Measurements from ENCODE around the gene OR10K1.

The OR10K1 gene

GRCh38 chr1:158445376-158445775 lies 16.3 kb upstream of the OR10K1 start:
- no peak for TF ChIP-seq CTCF (IDR thresholded peaks at IDR 0.05; ENCODE audit: low read depth, low read length)
- no peak for DNase-seq (ENCODE audit: extremely low read depth, low read depth)

GRCh38 chr1:158454537-158454936 lies 7.1 kb upstream of the OR10K1 start:
- TF ChIP-seq CTCF (IDR thresholded peaks at IDR 0.05; ENCODE audit: low read depth, low read length): no peak
- DNase-seq (ENCODE audit: extremely low read depth, low read depth): no peak

GRCh38 chr1:158457246-158457645 lies 4.4 kb upstream of the OR10K1 start:
- TF ChIP-seq CTCF (IDR thresholded peaks at IDR 0.05; ENCODE audit: low read depth, low read length): no peak
- no peak for DNase-seq (ENCODE audit: extremely low read depth, low read depth)

GRCh38 chr1:158458263-158458662 lies 3.4 kb upstream of the OR10K1 start:
- no peak for TF ChIP-seq CTCF (IDR thresholded peaks at IDR 0.05; ENCODE audit: low read depth, low read length)
- no peak for DNase-seq (ENCODE audit: extremely low read depth, low read depth)

- DNase-seq (ENCODE audit: extremely low read depth, low read depth): no peak
- no peak for TF ChIP-seq CTCF (IDR thresholded peaks at IDR 0.05; ENCODE audit: low read depth, low read length)
Measured at GRCh38 chr1:158471920-158472319, 10.3 kb downstream of the OR10K1 start, which contains the start of gene OR10R2. Gene OR10R2, plus strand, starts transcription at chr1:158472220. Its CDS starts 106 bp downstream, at chr1:158472326.

GRCh38 chr1:158485455-158485854 lies 23.8 kb downstream of the OR10K1 start:
- DNase-seq (ENCODE audit: extremely low read depth, low read depth): no peak
- TF ChIP-seq CTCF (IDR thresholded peaks at IDR 0.05; ENCODE audit: low read depth, low read length): no peak

GRCh38 chr1:158491316-158491715 lies 29.7 kb downstream of the OR10K1 start:
- no peak for DNase-seq (ENCODE audit: extremely low read depth, low read depth)
- no peak for TF ChIP-seq CTCF (IDR thresholded peaks at IDR 0.05; ENCODE audit: low read depth, low read length)

Data from AG09319 (cell line).